Ishikawa (cell line): Measurements from ENCODE around the gene KCNN3.

Source experiments
- CEBPB ChIP-seq: IDR thresholded peaks from 2 replicates; pipeline ENCODE4 v1.6.1; 2012
- CREB1 ChIP-seq: IDR thresholded peaks from 2 replicates; pipeline ENCODE4 v1.6.1; 2012; ENCODE audit warnings: low read depth
- EP300 ChIP-seq: IDR thresholded peaks from 2 replicates; pipeline ENCODE4 v1.6.1; 2012; ENCODE audit warnings: borderline replicate concordance
- FOXM1 ChIP-seq: IDR thresholded peaks from 2 replicates; pipeline ENCODE4 v1.6.1; 2012; ENCODE audit warnings: low read depth, borderline replicate concordance
- MAX ChIP-seq: IDR thresholded peaks from 2 replicates; pipeline ENCODE4 v1.6.1; 2012
- NFIC ChIP-seq: IDR thresholded peaks from 2 replicates; pipeline ENCODE4 v1.6.1; 2012
- RAD21 ChIP-seq: IDR thresholded peaks from 2 replicates; pipeline ENCODE4 v1.6.1; 2012; ENCODE audit warnings: low read depth
- REST ChIP-seq: IDR thresholded peaks from 2 replicates; pipeline ENCODE4 v1.6.1; 2012; ENCODE audit warnings: low read depth, mild to moderate bottlenecking
- TAF1 ChIP-seq: IDR thresholded peaks from 2 replicates; pipeline ENCODE4 v1.6.1; 2012; ENCODE audit warnings: low read depth, mild to moderate bottlenecking
- TCF12 ChIP-seq: IDR thresholded peaks from 2 replicates; pipeline ENCODE4 v1.6.1; 2012; ENCODE audit warnings: low read depth
- TEAD4 ChIP-seq: IDR thresholded peaks from 2 replicates; pipeline ENCODE4 v1.6.1; 2012
- YY1 ChIP-seq: IDR thresholded peaks from 2 replicates; pipeline ENCODE4 v1.6.1; 2012; ENCODE audit warnings: low read depth
- TF ChIP-seq, protein P1 (sequence below): IDR thresholded peaks from 2 replicates; pipeline ENCODE4 v1.6.1; 2012

GRCh38 chr1:154796303-154796892 is 73.7 kb downstream of the KCNN3 start:
- TF ChIP-seq MAX (no peak), FOXM1 (no peak), RAD21 (no peak), EP300 (no peak), YY1 (no peak), CEBPB (no peak), REST (no peak), CREB1 (no peak), TEAD4 (no peak), NFIC (no peak), TAF1 (no peak), TCF12 (no peak)
- TF ChIP-seq, protein P1, sequence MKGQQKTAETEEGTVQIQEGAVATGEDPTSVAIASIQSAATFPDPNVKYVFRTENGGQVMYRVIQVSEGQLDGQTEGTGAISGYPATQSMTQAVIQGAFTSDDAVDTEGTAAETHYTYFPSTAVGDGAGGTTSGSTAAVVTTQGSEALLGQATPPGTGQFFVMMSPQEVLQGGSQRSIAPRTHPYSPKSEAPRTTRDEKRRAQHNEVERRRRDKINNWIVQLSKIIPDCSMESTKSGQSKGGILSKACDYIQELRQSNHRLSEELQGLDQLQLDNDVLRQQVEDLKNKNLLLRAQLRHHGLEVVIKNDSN, result no peak
